Measurements from ENCODE around the gene OVCA2.

GRCh38 chr17:2051061-2051932, 9.5 kb downstream of the OVCA2 start:
- peak in 1 of 3 donors; percentile 10 for TF ChIP-seq POLR2A (IDR thresholded peaks at IDR 0.05)
- TF ChIP-seq CTCF (IDR thresholded peaks at IDR 0.05): no peak

Data from body of pancreas (tissue), 4 donors.